Skeletal muscle satellite cell (primary cell): ENCODE results near the gene EPX.

ENCODE experiments used
- H3K27me3 ChIP-seq: 2 replicates; pipeline ENCODE4 v1.7.0; 2013; ENCODE audit warnings: low read length; ENCODE audit not compliant: control insufficient read depth, insufficient read depth
- H3K36me3 ChIP-seq: 2 replicates; pipeline ENCODE4 v1.7.0; 2013; ENCODE audit warnings: mild to moderate bottlenecking, control low read depth, low read length; ENCODE audit not compliant: insufficient read depth
- H3K4me1 ChIP-seq: 2 replicates; pipeline ENCODE4 v1.7.0; 2013; ENCODE audit warnings: low read length; ENCODE audit not compliant: control insufficient read depth, insufficient read depth
- H3K4me2 ChIP-seq: 2 replicates; pipeline ENCODE4 v1.7.0; 2013; ENCODE audit warnings: mild to moderate bottlenecking, low read length
- H3K4me3 ChIP-seq: 2 replicates; pipeline ENCODE4 v1.7.0; 2013; ENCODE audit warnings: low read length
- H3K9ac ChIP-seq: 2 replicates; pipeline ENCODE4 v1.7.0; 2013; ENCODE audit warnings: mild to moderate bottlenecking, low read depth, low read length, moderate library complexity
- H3K9me3 ChIP-seq: replicated peaks from 2 replicates; pipeline ENCODE4 v1.7.0; 2013; ENCODE audit warnings: mild to moderate bottlenecking, control low read depth, low read length

Gene EPX

GRCh38 chr17:58187063-58187462, 5.5 kb upstream of the EPX start:
- H3K4me1 ChIP-seq: peaks cover 3% of the 10 kb centered on the region
- H3K9me3 ChIP-seq: no peaks in the 10 kb centered on the region
- H3K4me3 ChIP-seq: no peak overlapping the region
- no peak overlapping the region for H3K9ac ChIP-seq
- H3K36me3 ChIP-seq: no peaks in the 10 kb centered on the region
- peaks cover 40% of the 10 kb centered on the region for H3K27me3 ChIP-seq
- no peak overlapping the region for H3K4me2 ChIP-seq

GRCh38 chr17:58187675-58188074, 4.9 kb upstream of the EPX start:
- Histone ChIP-seq H3K9ac (no peak overlapping the region), H3K4me2 (no peak overlapping the region), H3K4me3 (no peak overlapping the region), H3K36me3 (no peaks in the 10 kb centered on the region), H3K27me3 (peaks cover 46% of the 10 kb centered on the region), H3K4me1 (peaks cover 3% of the 10 kb centered on the region), H3K9me3 (no peaks in the 10 kb centered on the region)

- Histone ChIP-seq H3K36me3 (no peaks in the 10 kb centered on the region), H3K4me2 (no peak overlapping the region), H3K4me3 (no peak overlapping the region), H3K27me3 (peaks cover 64% of the 10 kb centered on the region), H3K9me3 (no peaks in the 10 kb centered on the region), H3K4me1 (peaks cover 3% of the 10 kb centered on the region), H3K9ac (no peak overlapping the region)
Measured at GRCh38 chr17:58189436-58190146, 2.9 kb upstream of the EPX start.

- H3K27me3 ChIP-seq: peaks cover 64% of the 10 kb centered on the region
- H3K4me2 ChIP-seq: no peak overlapping the region
- no peaks in the 10 kb centered on the region for H3K9me3 ChIP-seq
- H3K9ac ChIP-seq: no peak overlapping the region
- H3K36me3 ChIP-seq: no peaks in the 10 kb centered on the region
- H3K4me3 ChIP-seq: no peak overlapping the region
- H3K4me1 ChIP-seq: peaks cover 3% of the 10 kb centered on the region
Measured at GRCh38 chr17:58191241-58191896, 1.2 kb upstream of the EPX start.

GRCh38 chr17:58193641-58194255, 1.2 kb downstream of the EPX start:
- no peak overlapping the region for H3K4me3 ChIP-seq
- H3K4me1 ChIP-seq: peaks cover 3% of the 10 kb centered on the region
- H3K36me3 ChIP-seq: no peaks in the 10 kb centered on the region
- peaks cover 66% of the 10 kb centered on the region for H3K27me3 ChIP-seq
- no peaks in the 10 kb centered on the region for H3K9me3 ChIP-seq
- no peak overlapping the region for H3K4me2 ChIP-seq
- H3K9ac ChIP-seq: no peak overlapping the region

GRCh38 chr17:58195518-58196123, 3.1 kb downstream of the EPX start:
- Histone ChIP-seq H3K9me3 (no peaks in the 10 kb centered on the region), H3K4me3 (no peak overlapping the region), H3K4me2 (no peak overlapping the region), H3K9ac (no peak overlapping the region), H3K27me3 (peaks cover 77% of the 10 kb centered on the region), H3K4me1 (no peaks in the 10 kb centered on the region), H3K36me3 (no peaks in the 10 kb centered on the region)

GRCh38 chr17:58196610-58197009, 4.1 kb downstream of the EPX start:
- no peaks in the 10 kb centered on the region for H3K4me1 ChIP-seq
- no peak overlapping the region for H3K4me3 ChIP-seq
- no peak overlapping the region for H3K9ac ChIP-seq
- H3K9me3 ChIP-seq: no peaks in the 10 kb centered on the region
- H3K4me2 ChIP-seq: no peak overlapping the region
- H3K27me3 ChIP-seq: peaks cover 71% of the 10 kb centered on the region
- no peaks in the 10 kb centered on the region for H3K36me3 ChIP-seq

GRCh38 chr17:58200024-58200633, 7.6 kb downstream of the EPX start:
- Histone ChIP-seq H3K4me3 (no peak overlapping the region), H3K9me3 (no peaks in the 10 kb centered on the region), H3K27me3 (peaks cover 40% of the 10 kb centered on the region)

GRCh38 chr17:58202859-58203258, 10.3 kb downstream of the EPX start:
- peaks cover 10% of the 10 kb centered on the region for H3K36me3 ChIP-seq
- no peak overlapping the region for H3K4me3 ChIP-seq
- no peaks in the 10 kb centered on the region for H3K4me1 ChIP-seq
- no peak overlapping the region for H3K4me2 ChIP-seq
- H3K9ac ChIP-seq: no peak overlapping the region
- H3K27me3 ChIP-seq: peaks cover 18% of the 10 kb centered on the region
- H3K9me3 ChIP-seq: no peaks in the 10 kb centered on the region

More at GRCh38 chr17:58200024-58200633, 7.6 kb downstream of the EPX start:
- no peaks in the 10 kb centered on the region for H3K4me1 ChIP-seq
- H3K4me2 ChIP-seq: no peak overlapping the region
- H3K9ac ChIP-seq: no peak overlapping the region
- H3K36me3 ChIP-seq: no peaks in the 10 kb centered on the region

GRCh38 chr17:58204796-58205195, 12.3 kb downstream of the EPX start:
- Histone ChIP-seq H3K27me3 (peaks cover 7% of the 10 kb centered on the region), H3K4me2 (no peak overlapping the region), H3K9me3 (no peaks in the 10 kb centered on the region), H3K9ac (no peak overlapping the region), H3K36me3 (peaks cover 13% of the 10 kb centered on the region), H3K4me1 (no peaks in the 10 kb centered on the region), H3K4me3 (no peak overlapping the region)

GRCh38 chr17:58205936-58206335, 13.4 kb downstream of the EPX start:
- no peak overlapping the region for H3K9ac ChIP-seq
- H3K4me2 ChIP-seq: no peak overlapping the region
- H3K4me1 ChIP-seq: no peaks in the 10 kb centered on the region
- no peaks in the 10 kb centered on the region for H3K27me3 ChIP-seq
- peaks cover 19% of the 10 kb centered on the region for H3K36me3 ChIP-seq
- no peak overlapping the region for H3K4me3 ChIP-seq
- no peaks in the 10 kb centered on the region for H3K9me3 ChIP-seq
